ENCODE measurements around the gene DCUN1D3. TPM values are rescaled to one million over a fixed set of nuclear protein-coding genes. Genes with fewer than 3 reads are reported as not detected.
A peak's percentile ranks its signal among the peaks of the same experiment; 100 is the strongest.

DCUN1D3 gene
- total RNA-seq, 1 experiment from 2014 or later, result 16.1 TPM

DNA sequence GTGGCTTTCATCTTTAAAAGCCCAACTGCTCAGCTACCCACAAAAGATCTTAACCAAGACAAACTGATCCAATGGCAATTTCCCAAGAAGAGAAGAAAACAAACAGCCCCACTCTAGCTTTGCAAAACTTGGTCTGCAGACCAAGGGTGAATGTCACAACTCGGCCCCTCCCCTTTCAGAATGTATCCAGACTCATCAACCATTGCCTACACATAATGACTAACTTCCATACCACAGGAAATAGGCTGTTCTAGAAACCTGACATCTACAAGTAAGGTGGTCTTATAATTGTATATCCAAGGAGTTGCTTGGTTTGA, 16.0 kb downstream of the DCUN1D3 start:
- Histone ChIP-seq H3K27ac (ENCODE audit: insufficient read length, low read depth, low read length) (no peak overlapping the region), H4K20me1 (ENCODE audit: control insufficient read depth, insufficient read depth, insufficient read length) (no peaks in the 10 kb centered on the region)

More for the DNA sequence above, 16.0 kb downstream of the DCUN1D3 start:
- Histone ChIP-seq H3K79me1 (ENCODE audit: insufficient read depth, low read depth, low read length, poor library complexity, severe bottlenecking) (peaks cover 6% of the 10 kb centered on the region), H2BK12ac (ENCODE audit: insufficient read length, low read depth, low read length) (no peak overlapping the region), H2AFZ (ENCODE audit: low read length) (no peak overlapping the region), H3T11ph (ENCODE audit: low read length) (no peak overlapping the region), H2BK5ac (ENCODE audit: insufficient read length, low read length) (no peak overlapping the region), H3K18ac (ENCODE audit: insufficient read length, low read depth, low read length) (no peak overlapping the region), H2AK5ac (ENCODE audit: insufficient read length, low read length) (no peak overlapping the region), H3K4me1 (ENCODE audit: insufficient read depth, low read length) (no peaks in the 10 kb centered on the region; the same call in 1 of the 2 replicates), H3K9me3 (ENCODE audit: control insufficient read depth, low read depth, low read length) (no peaks in the 10 kb centered on the region), H3K9ac (ENCODE audit: extremely low read depth, insufficient read length, low read length) (no peak overlapping the region), H4K8ac (replicated peaks; ENCODE audit: insufficient read length, low read depth, low read length) (no peak overlapping the region), H3K23me2 (ENCODE audit: insufficient read length, low read depth, low read length, poor library complexity, severe bottlenecking) (no peaks in the 10 kb centered on the region), H3K4ac (ENCODE audit: low read depth, low read length) (no peak overlapping the region), H3K23ac (ENCODE audit: insufficient read length, low read depth, low read length) (no peak overlapping the region), H2BK20ac (ENCODE audit: low read depth, low read length, poor library complexity, severe bottlenecking) (no peak overlapping the region), H3K27me3 (ENCODE audit: insufficient read depth, low read length) (no peaks in the 10 kb centered on the region), H4K5ac (ENCODE audit: insufficient read length, low read depth, low read length) (no peak overlapping the region), H2BK120ac (ENCODE audit: low read depth, low read length, poor library complexity, severe bottlenecking) (no peak overlapping the region), H4K91ac (ENCODE audit: insufficient read length, low read depth, low read length) (no peak overlapping the region), H3K79me2 (ENCODE audit: insufficient read depth, low read length) (peaks cover 2% of the 10 kb centered on the region; the same call in 1 of the 2 replicates), H3K4me2 (ENCODE audit: insufficient read depth, insufficient read length, low read length) (no peak overlapping the region), H2BK15ac (ENCODE audit: low read depth, low read length) (no peak overlapping the region), H3K14ac (ENCODE audit: insufficient read depth, low read length) (no peak overlapping the region), H3K56ac (ENCODE audit: insufficient read length, low read depth, low read length) (no peak overlapping the region)
- no CpG with 5 or more reads among the region's 1 CpG for WGBS (ENCODE audit: extremely low coverage, insufficient read length, low lambda C conversion rate)
- H3K27me3 Mint-ChIP-seq (ENCODE audit: low read depth), result no peaks in the 10 kb centered on the region
- H3K27ac Mint-ChIP-seq, result peak overlapping the region in 1 of 3 experiments; percentile 25; a peak in 1 of 7 replicates
- H3K4me3 Mint-ChIP-seq, result no peak overlapping the region
- no peaks in the 10 kb centered on the region for H3K9me3 Mint-ChIP-seq
- H3K4me1 Mint-ChIP-seq, result peaks cover 13 to 20% of the 10 kb centered on the region in 2 experiments
- no peak for DNase-seq
- TF ChIP-seq, protein P1, sequence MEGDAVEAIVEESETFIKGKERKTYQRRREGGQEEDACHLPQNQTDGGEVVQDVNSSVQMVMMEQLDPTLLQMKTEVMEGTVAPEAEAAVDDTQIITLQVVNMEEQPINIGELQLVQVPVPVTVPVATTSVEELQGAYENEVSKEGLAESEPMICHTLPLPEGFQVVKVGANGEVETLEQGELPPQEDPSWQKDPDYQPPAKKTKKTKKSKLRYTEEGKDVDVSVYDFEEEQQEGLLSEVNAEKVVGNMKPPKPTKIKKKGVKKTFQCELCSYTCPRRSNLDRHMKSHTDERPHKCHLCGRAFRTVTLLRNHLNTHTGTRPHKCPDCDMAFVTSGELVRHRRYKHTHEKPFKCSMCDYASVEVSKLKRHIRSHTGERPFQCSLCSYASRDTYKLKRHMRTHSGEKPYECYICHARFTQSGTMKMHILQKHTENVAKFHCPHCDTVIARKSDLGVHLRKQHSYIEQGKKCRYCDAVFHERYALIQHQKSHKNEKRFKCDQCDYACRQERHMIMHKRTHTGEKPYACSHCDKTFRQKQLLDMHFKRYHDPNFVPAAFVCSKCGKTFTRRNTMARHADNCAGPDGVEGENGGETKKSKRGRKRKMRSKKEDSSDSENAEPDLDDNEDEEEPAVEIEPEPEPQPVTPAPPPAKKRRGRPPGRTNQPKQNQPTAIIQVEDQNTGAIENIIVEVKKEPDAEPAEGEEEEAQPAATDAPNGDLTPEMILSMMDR (conservative IDR thresholded peaks at IDR 0.05), result no peak
- H3K36me3 Mint-ChIP-seq (ENCODE audit: insufficient read depth in 1 of 3, low read depth in 3 of 3), result peaks cover 0 to 5% (median 2%) of the 10 kb centered on the region in 3 experiments; a peak in 1 of 7 replicates
